GM23248 (cell line): ENCODE data around the gene RALA.

Experiments
- EZH2 ChIP-seq: fragments of 200-600 bp; sonication (generic); IDR thresholded peaks from 2 replicates; pipeline ENCODE4 v1.6.1; 2018; ENCODE audit warnings: antibody characterized with exemption, mild to moderate bottlenecking; ENCODE audit not compliant: insufficient read depth, poor library complexity, severe bottlenecking
- EZH2phosphoT487 ChIP-seq: fragments of 200-600 bp; sonication (generic); IDR thresholded peaks from 2 replicates; pipeline ENCODE4 v1.6.1; 2018; ENCODE audit warnings: antibody characterized with exemption, moderate library complexity, mild to moderate bottlenecking, low read depth; ENCODE audit not compliant: insufficient read depth

- TF ChIP-seq EZH2 = no peak
- no peak for TF ChIP-seq EZH2phosphoT487
Measured at GRCh38 chr7:39670934-39671333, 47.6 kb downstream of the RALA start.
